NB4 (cell line): ENCODE measurements around the gene PNMA6F.
A peak's percentile ranks its signal among the peaks of the same experiment; 100 is the strongest.

Experiments used
- CTCF ChIP-seq: IDR thresholded peaks from one replicate; pipeline ENCODE4 v1.5.1; 2012; ENCODE audit warnings: low read depth, low read length
- MAX ChIP-seq: IDR thresholded peaks from 2 replicates; pipeline ENCODE4 v1.6.1; 2011; ENCODE audit warnings: low read depth, low read length
- MYC ChIP-seq: IDR thresholded peaks from 2 replicates; pipeline ENCODE4 v1.6.1; 2011; ENCODE audit warnings: low read depth, low read length
- POLR2A ChIP-seq: IDR thresholded peaks from 2 replicates; pipeline ENCODE4 v1.6.1; 2011; ENCODE audit warnings: mild to moderate bottlenecking; ENCODE audit not compliant: insufficient read length; ENCODE audit errors: extremely low read depth

GRCh38 chrX:153338836-153339235 lies 17.3 kb upstream of the PNMA6F start:
- no peak for TF ChIP-seq CTCF
- no peak for TF ChIP-seq POLR2A
- peak; percentile 47; the same call in 1 of the 2 replicates for TF ChIP-seq MAX
- TF ChIP-seq MYC, result no peak
